Lung (tissue), 12 donors: ENCODE measurements around the gene LGR5. TPM values are rescaled to one million over a fixed set of nuclear protein-coding genes. Genes with fewer than 3 reads are reported as not detected.

ENCODE experiments used
- ATAC-seq: fragments of 200-7000 bp; cut with Tn5 transposase; one replicate; pipeline ENCODE4 v1.9.1; 2020; ENCODE audit warnings: moderate number of reproducible peaks; ENCODE audit not compliant: insufficient read depth, low FRiP score
- DNase-seq, 3 donors: peaks; one replicate each; pipeline ENCODE4 v3.0.0-alpha.2; 2013 to 2017
- H3K27ac ChIP-seq, 2 donors: one replicate each; pipeline ENCODE4 v1.5.1; 2013; ENCODE audit warnings: mild to moderate bottlenecking in 2 of 2, moderate library complexity in 2 of 2, control low read depth in 1 of 2, inconsistent platforms in 1 of 2, low read depth in 1 of 2, low read length in 1 of 2
- H3K27me3 ChIP-seq, 3 donors: one replicate each; pipeline ENCODE4 v1.5.1; 2013; ENCODE audit warnings: low read length in 2 of 3; ENCODE audit not compliant: control insufficient read depth in 3 of 3, insufficient read depth in 3 of 3
- H3K36me3 ChIP-seq, 4 donors: one replicate each; pipeline ENCODE4 v1.5.1; 2013; ENCODE audit warnings: low read length in 4 of 4, mild to moderate bottlenecking in 1 of 4, moderate library complexity in 1 of 4; ENCODE audit not compliant: control insufficient read depth in 4 of 4, insufficient read depth in 4 of 4
- H3K4me1 ChIP-seq, 5 donors: one replicate each; pipeline ENCODE4 v1.5.1; 2013; ENCODE audit warnings: low read length in 5 of 5, mild to moderate bottlenecking in 2 of 5, moderate library complexity in 1 of 5; ENCODE audit not compliant: control insufficient read depth in 5 of 5, insufficient read depth in 5 of 5
- H3K4me3 ChIP-seq: one replicate; pipeline ENCODE4 v1.5.1; 2013; ENCODE audit warnings: mild to moderate bottlenecking, control low read depth, moderate library complexity
- H3K9ac ChIP-seq, 2 donors: one replicate each; pipeline ENCODE4 v1.5.1; 2013; ENCODE audit warnings: low read length in 2 of 2, control low read depth in 1 of 2; ENCODE audit not compliant: insufficient read depth in 1 of 2
- H3K9me3 ChIP-seq, 4 donors: one replicate each; pipeline ENCODE4 v1.5.1; 2013; ENCODE audit warnings: low read length in 3 of 4, mild to moderate bottlenecking in 1 of 4, moderate library complexity in 1 of 4; ENCODE audit not compliant: control insufficient read depth in 4 of 4, insufficient read depth in 3 of 4
- whole genome bisulfite sequencing, 2 donors: extraction: QIAGEN DNeasy Blood & Tissue Kit; methylation state at CpG; one replicate each; pipeline ENCODE4 v1.1.7; 2013; 5-methylcytosine and 5-hydroxymethylcytosine counted together
- polyA plus RNA-seq, 2 donors: library from polyadenylated mRNA; stranded (reverse); fragments of 200-250 nt; gene quantifications; one replicate each; pipeline ENCODE4 v1.2.1, GENCODE V29; 2013
- total RNA-seq, 2 donors: library from RNA; depleted of rRNA in 1 of 2; stranded (reverse); fragments of >200 nt in 1 of 2; gene quantifications; one replicate each; pipeline ENCODE4 v1.2.1, GENCODE V29; 2014 to 2021
- TF ChIP-seq, protein P1 (sequence below): IDR thresholded peaks from 2 replicates; pipeline ENCODE4 v1.5.1; 2012; ENCODE audit warnings: mild to moderate bottlenecking; ENCODE audit errors: control extremely low read depth, extremely low read depth
- donor health status: control.
- donor health status: control.
- donor health status: Bipolar disorder and iron deficiency.
- donor health status: healthy.
- donor health status: DM: yes; HTN: yes; CAD: no.

The LGR5 gene
- total and polyA plus RNA-seq, 4 donors = 0.06 to 1.4 (median 0.21) TPM

DNA sequence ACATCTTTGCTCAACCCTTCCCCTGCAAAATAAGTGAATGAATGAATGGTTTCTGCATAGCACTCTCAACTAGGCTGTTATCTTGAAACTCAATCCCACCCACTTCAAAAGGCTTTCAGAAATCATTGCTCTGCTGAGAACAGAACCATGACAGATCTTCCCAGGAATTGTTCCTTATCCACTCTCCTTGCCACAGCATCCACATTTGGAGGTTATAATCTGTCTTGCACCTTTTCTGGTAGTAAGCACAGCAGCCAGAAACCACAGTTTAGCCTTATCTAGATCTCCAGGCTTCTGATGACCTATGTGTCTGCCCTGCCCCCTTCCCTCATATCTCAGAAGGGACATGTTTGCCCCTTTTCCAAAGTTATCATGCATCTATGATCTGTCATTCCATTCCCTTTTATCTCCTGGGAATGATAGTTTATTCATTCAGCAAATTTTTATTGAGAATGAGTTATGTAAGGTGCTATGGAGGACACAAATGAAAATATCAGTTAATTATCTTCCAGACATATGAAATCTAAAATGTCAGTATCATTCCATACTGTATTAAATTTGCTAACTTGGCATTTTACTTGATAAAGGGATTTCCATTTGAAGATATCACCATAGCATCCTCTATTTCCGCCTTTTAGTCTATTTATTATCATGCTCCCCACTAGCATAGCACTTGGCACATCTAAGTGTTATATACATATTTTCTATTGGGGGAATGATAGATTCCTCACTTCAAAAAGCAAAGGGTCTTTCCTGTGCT, 21.4 kb downstream of the LGR5 start:
- no peaks in the 10 kb centered on the region for H3K36me3 ChIP-seq
- no peaks in the 10 kb centered on the region for H3K4me1 ChIP-seq
- TF ChIP-seq, protein P1, sequence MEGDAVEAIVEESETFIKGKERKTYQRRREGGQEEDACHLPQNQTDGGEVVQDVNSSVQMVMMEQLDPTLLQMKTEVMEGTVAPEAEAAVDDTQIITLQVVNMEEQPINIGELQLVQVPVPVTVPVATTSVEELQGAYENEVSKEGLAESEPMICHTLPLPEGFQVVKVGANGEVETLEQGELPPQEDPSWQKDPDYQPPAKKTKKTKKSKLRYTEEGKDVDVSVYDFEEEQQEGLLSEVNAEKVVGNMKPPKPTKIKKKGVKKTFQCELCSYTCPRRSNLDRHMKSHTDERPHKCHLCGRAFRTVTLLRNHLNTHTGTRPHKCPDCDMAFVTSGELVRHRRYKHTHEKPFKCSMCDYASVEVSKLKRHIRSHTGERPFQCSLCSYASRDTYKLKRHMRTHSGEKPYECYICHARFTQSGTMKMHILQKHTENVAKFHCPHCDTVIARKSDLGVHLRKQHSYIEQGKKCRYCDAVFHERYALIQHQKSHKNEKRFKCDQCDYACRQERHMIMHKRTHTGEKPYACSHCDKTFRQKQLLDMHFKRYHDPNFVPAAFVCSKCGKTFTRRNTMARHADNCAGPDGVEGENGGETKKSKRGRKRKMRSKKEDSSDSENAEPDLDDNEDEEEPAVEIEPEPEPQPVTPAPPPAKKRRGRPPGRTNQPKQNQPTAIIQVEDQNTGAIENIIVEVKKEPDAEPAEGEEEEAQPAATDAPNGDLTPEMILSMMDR = no peak
- no peaks in the 10 kb centered on the region for H3K9me3 ChIP-seq
- H3K4me3 ChIP-seq = no peak overlapping the region
- no peak for ATAC-seq
- WGBS, 2 donors = 91 to 92% methylated on average over 1 of the region's 1 CpG
- peaks cover 0 to 4% (median 0%) of the 10 kb centered on the region in 3 donors for H3K27me3 ChIP-seq
- H3K27ac ChIP-seq = no peak overlapping the region
- H3K9ac ChIP-seq = no peak overlapping the region
- DNase-seq = no peak

DNA sequence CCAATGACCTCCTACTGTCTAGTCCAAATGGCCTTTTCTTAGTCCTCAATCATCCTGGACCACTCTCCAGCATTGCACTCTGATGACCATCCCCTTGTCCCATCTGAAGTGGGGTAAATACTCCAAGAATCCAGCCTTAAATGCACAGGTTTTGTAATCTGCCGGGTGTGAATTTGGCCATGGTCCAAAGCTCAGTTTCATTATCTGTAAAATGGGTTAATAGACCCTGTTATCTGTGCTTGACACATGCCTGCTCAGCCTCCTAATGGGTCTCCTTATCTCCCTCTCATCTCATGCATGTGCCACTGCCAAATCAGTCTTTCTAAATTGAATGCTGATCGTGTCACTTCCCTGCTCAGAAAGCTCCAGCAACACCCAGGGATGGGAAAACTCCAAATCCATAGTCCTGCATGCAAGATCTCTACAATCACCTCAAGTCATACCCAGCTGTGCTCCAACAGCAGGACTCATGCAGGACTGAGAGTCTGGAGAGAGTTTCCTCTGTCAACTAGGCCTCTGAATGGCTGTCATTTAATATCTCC, 22.3 kb downstream of the LGR5 start:
- TF ChIP-seq, protein P1 = no peak
- DNase-seq (no peak), ATAC-seq (no peak)
- Histone ChIP-seq H3K27me3 (peaks cover 0 to 4% (median 0%) of the 10 kb centered on the region in 3 donors), H3K4me3 (no peak overlapping the region), H3K9ac (no peak overlapping the region), H3K4me1 (no peaks in the 10 kb centered on the region), H3K36me3 (no peaks in the 10 kb centered on the region), H3K9me3 (no peaks in the 10 kb centered on the region), H3K27ac (no peak overlapping the region)
- 81 to 92% methylated on average over 2 of the region's 2 CpGs for WGBS, 2 donors

DNA sequence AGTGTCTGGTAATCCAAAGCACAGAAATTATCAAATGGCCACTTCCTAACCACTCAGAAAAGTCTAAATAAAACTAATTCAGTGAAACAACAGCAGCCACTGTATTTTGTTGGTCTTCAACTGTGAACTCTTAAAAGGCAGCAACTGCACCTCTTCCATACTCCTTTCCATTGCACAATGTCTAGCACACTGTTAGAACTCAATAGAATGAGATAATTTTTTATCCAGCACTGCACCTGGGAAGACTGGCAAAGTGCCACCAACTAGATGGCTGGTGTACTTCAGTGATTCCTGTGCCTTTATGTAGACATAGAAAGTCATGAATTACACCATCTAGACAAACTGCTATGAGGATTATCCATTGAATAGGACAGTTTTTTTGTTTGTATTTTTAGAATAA, 26.2 kb downstream of the LGR5 start:
- TF ChIP-seq, protein P1 = no peak
- DNase-seq = no peak

More for the DNA sequence above, 26.2 kb downstream of the LGR5 start:
- ATAC-seq = no peak
- H3K27me3 ChIP-seq = no peaks in the 10 kb centered on the region
- no peak overlapping the region for H3K9ac ChIP-seq
- no peaks in the 10 kb centered on the region for H3K4me1 ChIP-seq
- H3K4me3 ChIP-seq = no peak overlapping the region
- no peaks in the 10 kb centered on the region for H3K9me3 ChIP-seq
- H3K36me3 ChIP-seq = no peaks in the 10 kb centered on the region
- H3K27ac ChIP-seq = no peak overlapping the region
